ENCODE measurements around the gene TREM2.
"Not testable (repeated sequence)": the region's sequence is repeated elsewhere in the genome, so short reads cannot be mapped to it uniquely, and the experiment has no call there.

The TREM2 gene

GRCh38 chr6:41153992-41154625, 8.8 kb downstream of the TREM2 start, which contains the start of gene TREML1:
TSS of gene TREML1 (minus strand) at chr6:41154347. CDS start at chr6:41154288, 59 bp downstream.
- DNase-seq: no peak

GRCh38 chr6:41153451-41153850, 9.5 kb downstream of the TREM2 start:
- DNase-seq: no peak

- no peak for DNase-seq
These were observed 12.2 kb downstream of the TREM2 start for GRCh38 chr6:41150671-41151070.

- DNase-seq: no peak
These were observed 15.0 kb downstream of the TREM2 start for GRCh38 chr6:41147917-41148316.

GRCh38 chr6:41136911-41137310, 26.0 kb downstream of the TREM2 start:
- DNase-seq: no peak

GRCh38 chr6:41135062-41135832, 27.7 kb downstream of the TREM2 start:
- no peak for DNase-seq

- DNase-seq: no peak
These were observed 30.7 kb downstream of the TREM2 start for GRCh38 chr6:41132254-41132653.

GRCh38 chr6:41125282-41125681, 37.6 kb downstream of the TREM2 start:
- DNase-seq: no peak

- no peak for DNase-seq
These were observed 40.0 kb downstream of the TREM2 start for GRCh38 chr6:41122918-41123317.

GRCh38 chr6:41122373-41122772, 40.5 kb downstream of the TREM2 start:
- DNase-seq: peak; percentile 7

GRCh38 chr6:41120058-41120457, 42.9 kb downstream of the TREM2 start:
- no peak for DNase-seq

- no peak for DNase-seq
These were observed 43.4 kb downstream of the TREM2 start for GRCh38 chr6:41119508-41119907.

- not testable (repeated sequence) for DNase-seq
These were observed 47.9 kb downstream of the TREM2 start for GRCh38 chr6:41115027-41115426.

GRCh38 chr6:41111017-41111416, 51.9 kb downstream of the TREM2 start:
- no peak for DNase-seq

Data from fibroblast of skin of scalp (primary cell).